ENCODE measurements around the gene ATP6V0A1. TPM values are rescaled to one million over a fixed set of nuclear protein-coding genes. Genes with fewer than 3 reads are reported as not detected.
A peak's percentile ranks its signal among the peaks of the same experiment; 100 is the strongest.

The ATP6V0A1 gene
- polyA plus RNA-seq, 1 donor from 2014 or later: 92.1 TPM

- peak overlapping the region; percentile 29 for H3K9ac ChIP-seq (ENCODE audit: low read length)
Measured at GRCh38 chr17:42531455-42532354, 73.0 kb downstream of the ATP6V0A1 start.

GRCh38 chr17:42535155-42536047, 76.7 kb downstream of the ATP6V0A1 start:
- Histone ChIP-seq H3F3A (ENCODE audit: insufficient read depth, low read length, poor library complexity, severe bottlenecking) (no peaks in the 10 kb centered on the region), H2AFZ (ENCODE audit: low read depth, low read length) (no peak overlapping the region), H3K36me3 (ENCODE audit: insufficient read depth, low read length) (no peaks in the 10 kb centered on the region), H4K20me1 (ENCODE audit: insufficient read depth) (no peaks in the 10 kb centered on the region), H3K4me2 (ENCODE audit: low read length) (no peak overlapping the region), H3K9ac (ENCODE audit: low read length) (peak overlapping the region; percentile 68), H3K27me3 (ENCODE audit: insufficient read depth, low read depth, low read length) (no peaks in the 10 kb centered on the region), H3K9me3 (ENCODE audit: low read length) (no peaks in the 10 kb centered on the region), H3K9me2 (ENCODE audit: insufficient read depth, low read length) (no peaks in the 10 kb centered on the region), H3K27ac (ENCODE audit: low read length) (no peak overlapping the region), H3K4me3 (ENCODE audit: low read length) (peak overlapping the region; percentile 65), H3K79me2 (replicated peaks; ENCODE audit: insufficient read depth, low read length) (no peaks in the 10 kb centered on the region)
- TF ChIP-seq POLR2AphosphoS5 (IDR thresholded peaks at IDR 0.05) (no peak), REST (IDR thresholded peaks at IDR 0.05; ENCODE audit: borderline replicate concordance) (no peak), MXI1 (conservative IDR thresholded peaks at IDR 0.05; ENCODE audit: poor library complexity, severe bottlenecking) (no peak), SMC3 (conservative IDR thresholded peaks at IDR 0.05; ENCODE audit: poor library complexity) (no peak), CTCF (IDR thresholded peaks at IDR 0.05; ENCODE audit: poor library complexity, severe bottlenecking) (no peak), RAD21 (conservative IDR thresholded peaks at IDR 0.05) (no peak), TAF1 (IDR thresholded peaks at IDR 0.05; ENCODE audit: low read depth) (no peak), EP300 (conservative IDR thresholded peaks at IDR 0.05; ENCODE audit: poor library complexity, severe bottlenecking) (no peak), EZH2 (IDR thresholded peaks at IDR 0.05; ENCODE audit: borderline replicate concordance, insufficient read depth, low read length, poor library complexity, severe bottlenecking) (no peak)

More at GRCh38 chr17:42531455-42532354, 73.0 kb downstream of the ATP6V0A1 start:
- peak; percentile 10 for TF ChIP-seq RAD21 (conservative IDR thresholded peaks at IDR 0.05)
- peak; percentile 63 for TF ChIP-seq CTCF (IDR thresholded peaks at IDR 0.05; ENCODE audit: poor library complexity, severe bottlenecking)
- TF ChIP-seq MXI1 (conservative IDR thresholded peaks at IDR 0.05; ENCODE audit: poor library complexity, severe bottlenecking): no peak
- H3K27ac ChIP-seq (ENCODE audit: low read length): no peak overlapping the region
- no peaks in the 10 kb centered on the region for H3K9me3 ChIP-seq (ENCODE audit: low read length)
- no peaks in the 10 kb centered on the region for H3F3A ChIP-seq (ENCODE audit: insufficient read depth, low read length, poor library complexity, severe bottlenecking)
- H3K9me2 ChIP-seq (ENCODE audit: insufficient read depth, low read length): no peaks in the 10 kb centered on the region
- no peaks in the 10 kb centered on the region for H3K27me3 ChIP-seq (ENCODE audit: insufficient read depth, low read depth, low read length)
- no peak overlapping the region for H3K4me2 ChIP-seq (ENCODE audit: low read length)
- H3K4me3 ChIP-seq (ENCODE audit: low read length): peak overlapping the region; percentile 52
- H3K36me3 ChIP-seq (ENCODE audit: insufficient read depth, low read length): no peaks in the 10 kb centered on the region
- H2AFZ ChIP-seq (ENCODE audit: low read depth, low read length): no peak overlapping the region
- no peaks in the 10 kb centered on the region for H4K20me1 ChIP-seq (ENCODE audit: insufficient read depth)
- no peaks in the 10 kb centered on the region for H3K79me2 ChIP-seq (replicated peaks; ENCODE audit: insufficient read depth, low read length)

All from neural cell (in vitro differentiated cells).